WTC11 (cell line): Measurements from ENCODE around the gene PSMB11. TPM values are rescaled to one million over a fixed set of nuclear protein-coding genes. Genes with fewer than 3 reads are reported as not detected.

ENCODE experiments used
- ATAC-seq: fragments of 200-7000 bp; cut with Tn5 transposase; 2 replicates; pipeline ENCODE4 v1.10.0; 2021; ENCODE audit warnings: mild to moderate bottlenecking, moderate library complexity
- CTCF ChIA-PET: fragments of 300-600 bp; sonication (Branson Sonifier 250); formaldehyde crosslinking; loops from one replicate; lab custom pipeline; 2021; ENCODE audit warnings: antibody characterized with exemption; lab: Charles Lee
- POLR2A ChIA-PET: fragments of 350-600 bp; sonication (Branson Sonifier 250); formaldehyde crosslinking; loops from one replicate; lab custom pipeline; 2021; ENCODE audit warnings: antibody characterized with exemption; lab: Charles Lee
- DNase-seq: peaks from one replicate; pipeline ENCODE4 v3.0.0; 2021; ENCODE audit warnings: low spot score
- H3K27ac Mint-ChIP-seq: 2 replicates; pipeline ENCODE4 v1.8.0; 2021; ENCODE audit warnings: mixed read lengths
- H3K27me3 Mint-ChIP-seq: 2 replicates; pipeline ENCODE4 v1.8.0; 2021; ENCODE audit warnings: low read depth, mild to moderate bottlenecking, moderate library complexity, mixed read lengths
- H3K36me3 Mint-ChIP-seq: 2 replicates; pipeline ENCODE4 v1.8.0; 2021; ENCODE audit warnings: mixed read lengths
- H3K4me1 Mint-ChIP-seq: 2 replicates; pipeline ENCODE4 v1.8.0; 2022; ENCODE audit warnings: mixed read lengths
- H3K4me3 Mint-ChIP-seq: 2 replicates; pipeline ENCODE4 v1.8.0; 2021; ENCODE audit warnings: mild to moderate bottlenecking, moderate library complexity, mixed read lengths
- H3K9me3 Mint-ChIP-seq: 2 replicates; pipeline ENCODE4 v1.8.0; 2021; ENCODE audit warnings: mixed read lengths
- CBFB ChIP-seq: sonication (generic); formaldehyde crosslinking; IDR thresholded peaks from 2 replicates; pipeline ENCODE4 v1.8.1; 2022; ENCODE audit warnings: mild to moderate bottlenecking, low read depth, missing genetic modification reagents
- CREM ChIP-seq: sonication (generic); formaldehyde crosslinking; IDR thresholded peaks from 2 replicates; pipeline ENCODE4 v1.8.1; 2022; ENCODE audit warnings: mild to moderate bottlenecking, missing genetic modification reagents, moderate library complexity
- EMX1 ChIP-seq: fragments of 250-450 bp; sonication (Bioruptor Pico); IDR thresholded peaks from 2 replicates; pipeline ENCODE4 v1.8.0; 2021; ENCODE audit warnings: mild to moderate bottlenecking
- HMGA2 ChIP-seq: fragments of 250-450 bp; sonication (Bioruptor Pico); IDR thresholded peaks from 2 replicates; pipeline ENCODE4 v1.4.0; 2021; ENCODE audit warnings: mild to moderate bottlenecking, moderate library complexity
- IRF2 ChIP-seq: sonication (generic); formaldehyde crosslinking; IDR thresholded peaks from 2 replicates; pipeline ENCODE4 v1.8.0; 2022; ENCODE audit warnings: low read depth, missing genetic modification reagents, borderline replicate concordance
- NFYB ChIP-seq: sonication (generic); formaldehyde crosslinking; conservative IDR thresholded peaks from 2 replicates; pipeline ENCODE4 v1.8.0; 2022; ENCODE audit warnings: low read depth, missing genetic modification reagents
- NR1H2 ChIP-seq: sonication (generic); formaldehyde crosslinking; IDR thresholded peaks from 2 replicates; pipeline ENCODE4 v1.9.0; 2021; ENCODE audit warnings: mild to moderate bottlenecking, moderate library complexity, missing genetic modification reagents
- PRRX2 ChIP-seq: fragments of 250-450 bp; sonication (Bioruptor Pico); IDR thresholded peaks from 2 replicates; pipeline ENCODE4 v1.8.0; 2021; ENCODE audit warnings: mild to moderate bottlenecking
- SOX15 ChIP-seq: fragments of 250-450 bp; sonication (Bioruptor Pico); IDR thresholded peaks from 2 replicates; pipeline ENCODE4 v1.9.0; 2021; ENCODE audit warnings: mild to moderate bottlenecking
- ZNF138 ChIP-seq: sonication (generic); formaldehyde crosslinking; conservative IDR thresholded peaks from 2 replicates; pipeline ENCODE4 v1.8.1; 2022; ENCODE audit warnings: mild to moderate bottlenecking, moderate library complexity, missing genetic modification reagents
- ZNF232 ChIP-seq: sonication (generic); formaldehyde crosslinking; IDR thresholded peaks from 2 replicates; pipeline ENCODE4 v1.8.0; 2022; ENCODE audit warnings: mild to moderate bottlenecking, missing genetic modification reagents
- ZNF317 ChIP-seq: sonication (generic); formaldehyde crosslinking; IDR thresholded peaks from 2 replicates; pipeline ENCODE4 v1.8.1; 2023; ENCODE audit warnings: low read depth, mild to moderate bottlenecking, moderate library complexity, missing genetic modification reagents, borderline replicate concordance
- total RNA-seq: library from RNA; stranded (reverse); gene quantifications from 3 replicates; pipeline ENCODE4 v1.2.3, GENCODE V29; 2021
- TF ChIP-seq, protein P1 (sequence below): sonication (generic); formaldehyde crosslinking; IDR thresholded peaks from 2 replicates; pipeline ENCODE4 v1.8.0; 2022; ENCODE audit warnings: mild to moderate bottlenecking, missing genetic modification reagents
- TF ChIP-seq, protein P2 (sequence below): fragments of 250-450 bp; sonication (Bioruptor Pico); IDR thresholded peaks from 2 replicates; pipeline ENCODE4 v1.9.0; 2021; ENCODE audit warnings: mild to moderate bottlenecking, borderline replicate concordance

Gene PSMB11
- total RNA-seq, 1 experiment from 2014 or later: not detected

DNA sequence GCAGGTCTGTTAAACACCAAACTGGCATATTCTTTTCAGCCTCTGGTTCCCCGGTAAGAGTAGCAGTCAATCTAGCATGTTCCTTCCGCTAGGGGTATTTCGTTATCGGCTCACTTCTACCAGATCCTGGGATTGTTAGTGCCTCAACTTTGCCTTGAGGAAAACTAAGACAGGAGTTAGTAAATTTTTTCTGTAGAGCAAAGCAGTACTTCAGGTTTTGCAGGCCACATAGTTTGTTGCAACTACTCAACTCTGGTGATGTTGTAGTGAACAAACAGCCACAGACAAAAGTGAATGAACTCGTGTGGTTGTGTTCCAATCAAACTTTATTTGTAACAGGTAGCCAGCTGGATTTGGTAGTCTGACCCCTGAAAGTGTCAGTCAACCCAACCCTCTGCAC is 21.6 kb downstream of the PSMB11 start (continued):
- TF ChIP-seq, protein P1, sequence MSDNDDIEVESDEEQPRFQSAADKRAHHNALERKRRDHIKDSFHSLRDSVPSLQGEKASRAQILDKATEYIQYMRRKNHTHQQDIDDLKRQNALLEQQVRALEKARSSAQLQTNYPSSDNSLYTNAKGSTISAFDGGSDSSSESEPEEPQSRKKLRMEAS (CRISPR knock-in tag): no peak
- TF ChIP-seq CREM (no peak), ZNF138 (CRISPR knock-in tag) (no peak), CBFB (CRISPR knock-in tag) (no peak), PRRX2 (no peak), NR1H2 (CRISPR knock-in tag) (no peak)
- TF ChIP-seq, protein P2, sequence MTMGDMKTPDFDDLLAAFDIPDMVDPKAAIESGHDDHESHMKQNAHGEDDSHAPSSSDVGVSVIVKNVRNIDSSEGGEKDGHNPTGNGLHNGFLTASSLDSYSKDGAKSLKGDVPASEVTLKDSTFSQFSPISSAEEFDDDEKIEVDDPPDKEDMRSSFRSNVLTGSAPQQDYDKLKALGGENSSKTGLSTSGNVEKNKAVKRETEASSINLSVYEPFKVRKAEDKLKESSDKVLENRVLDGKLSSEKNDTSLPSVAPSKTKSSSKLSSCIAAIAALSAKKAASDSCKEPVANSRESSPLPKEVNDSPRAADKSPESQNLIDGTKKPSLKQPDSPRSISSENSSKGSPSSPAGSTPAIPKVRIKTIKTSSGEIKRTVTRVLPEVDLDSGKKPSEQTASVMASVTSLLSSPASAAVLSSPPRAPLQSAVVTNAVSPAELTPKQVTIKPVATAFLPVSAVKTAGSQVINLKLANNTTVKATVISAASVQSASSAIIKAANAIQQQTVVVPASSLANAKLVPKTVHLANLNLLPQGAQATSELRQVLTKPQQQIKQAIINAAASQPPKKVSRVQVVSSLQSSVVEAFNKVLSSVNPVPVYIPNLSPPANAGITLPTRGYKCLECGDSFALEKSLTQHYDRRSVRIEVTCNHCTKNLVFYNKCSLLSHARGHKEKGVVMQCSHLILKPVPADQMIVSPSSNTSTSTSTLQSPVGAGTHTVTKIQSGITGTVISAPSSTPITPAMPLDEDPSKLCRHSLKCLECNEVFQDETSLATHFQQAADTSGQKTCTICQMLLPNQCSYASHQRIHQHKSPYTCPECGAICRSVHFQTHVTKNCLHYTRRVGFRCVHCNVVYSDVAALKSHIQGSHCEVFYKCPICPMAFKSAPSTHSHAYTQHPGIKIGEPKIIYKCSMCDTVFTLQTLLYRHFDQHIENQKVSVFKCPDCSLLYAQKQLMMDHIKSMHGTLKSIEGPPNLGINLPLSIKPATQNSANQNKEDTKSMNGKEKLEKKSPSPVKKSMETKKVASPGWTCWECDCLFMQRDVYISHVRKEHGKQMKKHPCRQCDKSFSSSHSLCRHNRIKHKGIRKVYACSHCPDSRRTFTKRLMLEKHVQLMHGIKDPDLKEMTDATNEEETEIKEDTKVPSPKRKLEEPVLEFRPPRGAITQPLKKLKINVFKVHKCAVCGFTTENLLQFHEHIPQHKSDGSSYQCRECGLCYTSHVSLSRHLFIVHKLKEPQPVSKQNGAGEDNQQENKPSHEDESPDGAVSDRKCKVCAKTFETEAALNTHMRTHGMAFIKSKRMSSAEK (CRISPR knock-in tag): no peak

DNA sequence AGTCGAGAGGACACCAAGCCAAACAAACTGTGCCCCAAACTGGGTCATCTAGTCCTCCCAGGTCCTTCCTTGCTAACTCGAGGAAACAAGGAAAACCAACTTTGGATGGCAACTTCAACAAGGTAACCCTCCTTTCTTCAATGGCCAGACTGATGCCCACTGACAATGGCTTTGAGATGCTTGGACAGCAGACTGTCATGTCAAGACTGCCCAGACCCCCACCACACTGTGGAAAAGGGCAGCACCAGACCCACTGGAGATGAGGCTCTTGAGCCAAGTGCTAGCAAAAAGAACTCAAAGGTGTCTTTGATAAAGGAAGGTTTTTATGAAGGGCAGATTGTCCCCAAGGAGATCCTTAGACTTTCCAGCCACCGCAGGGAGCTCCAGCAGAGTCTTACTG is 24.4 kb downstream of the PSMB11 start:
- no peak for ATAC-seq
- peaks cover 22% of the 10 kb centered on the region for H3K4me1 Mint-ChIP-seq
- H3K36me3 Mint-ChIP-seq: peaks cover 77% of the 10 kb centered on the region
- H3K4me3 Mint-ChIP-seq: no peak overlapping the region
- POLR2A ChIA-PET: no interaction called here
- H3K27me3 Mint-ChIP-seq: no peaks in the 10 kb centered on the region
- DNase-seq: no peak
- TF ChIP-seq ZNF232 (CRISPR knock-in tag): no peak
- TF ChIP-seq NFYB: no peak
- TF ChIP-seq ZNF317 (CRISPR knock-in tag): no peak
- no peaks in the 10 kb centered on the region for H3K9me3 Mint-ChIP-seq
- no peak overlapping the region; the same call in 1 of the 2 replicates for H3K27ac Mint-ChIP-seq
- CTCF ChIA-PET: no interaction called here

DNA sequence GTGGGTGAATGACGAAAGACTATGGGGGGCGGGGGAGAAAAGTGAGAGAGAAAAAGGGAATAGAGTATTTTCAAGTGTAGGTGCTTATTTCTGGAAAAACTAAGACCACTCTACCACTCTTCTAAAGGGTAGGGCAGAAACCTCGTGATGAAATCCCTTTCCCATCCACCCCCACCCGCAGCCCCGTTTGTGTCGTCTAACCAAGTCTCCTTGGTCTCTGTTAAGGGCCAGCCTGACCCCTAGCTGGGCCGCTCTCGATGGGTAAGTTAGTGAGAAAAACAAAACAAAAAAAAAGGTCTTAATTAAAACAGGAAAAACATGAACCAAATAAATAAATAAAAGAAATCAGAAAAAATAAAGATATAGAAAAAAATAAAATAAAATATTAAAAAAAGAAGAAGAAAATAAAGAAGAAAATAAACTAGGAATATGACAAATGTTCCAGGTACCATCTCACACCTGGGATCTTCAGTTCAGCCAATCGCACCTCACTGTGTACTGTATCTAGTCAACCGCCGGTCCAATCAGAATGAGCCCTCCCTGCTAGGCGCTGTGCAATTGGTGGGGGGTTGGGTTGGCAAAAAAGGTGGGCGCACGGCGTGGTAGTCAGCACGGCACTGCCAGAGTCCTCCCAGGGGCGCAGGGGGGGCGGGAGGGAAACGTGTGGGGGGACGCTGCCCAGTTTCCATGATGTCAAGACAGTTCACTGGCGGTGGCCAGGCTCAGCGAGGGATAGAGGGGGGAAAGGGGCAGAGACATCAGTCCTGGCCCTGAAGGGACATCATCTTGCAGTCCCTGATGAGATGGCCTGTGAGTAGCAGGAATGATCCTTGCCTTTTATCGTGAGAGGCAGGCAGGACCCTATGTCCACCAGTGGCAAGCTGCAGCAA is 25.1 kb downstream of the PSMB11 start:
- ATAC-seq: no peak
- Mint-ChIP-seq H3K27ac (no peak overlapping the region), H3K36me3 (peaks cover 76% of the 10 kb centered on the region), H3K4me1 (peaks cover 28% of the 10 kb centered on the region), H3K4me3 (no peak overlapping the region), H3K27me3 (no peaks in the 10 kb centered on the region), H3K9me3 (no peaks in the 10 kb centered on the region)
- DNase-seq: no peak
- CTCF ChIA-PET: interaction anchor here (2.1 to 2.2 kb wide), 2 partner anchors 10 to 213 kb away, joined by 11 to 160 read pairs; partner anchors contain the start of gene CDH24
- TF ChIP-seq HMGA2 (CRISPR knock-in tag): peak; percentile 98
- no peak for TF ChIP-seq IRF2 (CRISPR knock-in tag)
- TF ChIP-seq SOX15: no peak
- no peak for TF ChIP-seq EMX1 (CRISPR knock-in tag)
- TF ChIP-seq, all 79 proteins: peak for 1
- POLR2A ChIA-PET: interaction anchor here (2.0 kb wide), 1 partner anchor 8 kb away, joined by 12 read pairs; no protein-coding TSS in a partner anchor
